ENCODE measurements around the gene PAM16. TPM values are rescaled to one million over a fixed set of nuclear protein-coding genes. Genes with fewer than 3 reads are reported as not detected.

Gene PAM16
- polyA plus RNA-seq, 1 donor from 2014 or later, result 145 TPM

GRCh38 chr16:4377573-4378154, 26.5 kb upstream of the PAM16 start:
- TF ChIP-seq RAD21 (conservative IDR thresholded peaks at IDR 0.05) (no peak), EZH2 (IDR thresholded peaks at IDR 0.05; ENCODE audit: borderline replicate concordance, insufficient read depth, low read length, poor library complexity, severe bottlenecking) (no peak), MXI1 (conservative IDR thresholded peaks at IDR 0.05; ENCODE audit: poor library complexity, severe bottlenecking) (no peak), EP300 (conservative IDR thresholded peaks at IDR 0.05; ENCODE audit: poor library complexity, severe bottlenecking) (no peak), TAF1 (IDR thresholded peaks at IDR 0.05; ENCODE audit: low read depth) (no peak), CTCF (IDR thresholded peaks at IDR 0.05; ENCODE audit: poor library complexity, severe bottlenecking) (no peak), POLR2AphosphoS5 (IDR thresholded peaks at IDR 0.05) (no peak), REST (IDR thresholded peaks at IDR 0.05; ENCODE audit: borderline replicate concordance) (no peak), SMC3 (conservative IDR thresholded peaks at IDR 0.05; ENCODE audit: poor library complexity) (no peak)
- Histone ChIP-seq H4K20me1 (ENCODE audit: insufficient read depth) (no peaks in the 10 kb centered on the region), H3K79me2 (replicated peaks; ENCODE audit: insufficient read depth, low read length) (no peaks in the 10 kb centered on the region), H3K27ac (ENCODE audit: low read length) (no peak overlapping the region), H3K4me3 (ENCODE audit: low read length) (no peak overlapping the region), H3F3A (ENCODE audit: insufficient read depth, low read length, poor library complexity, severe bottlenecking) (no peaks in the 10 kb centered on the region), H3K27me3 (ENCODE audit: insufficient read depth, low read depth, low read length) (no peaks in the 10 kb centered on the region), H3K36me3 (ENCODE audit: insufficient read depth, low read length) (no peaks in the 10 kb centered on the region), H3K9ac (ENCODE audit: low read length) (no peak overlapping the region), H2AFZ (ENCODE audit: low read depth, low read length) (no peak overlapping the region), H3K9me3 (ENCODE audit: low read length) (no peaks in the 10 kb centered on the region), H3K4me2 (ENCODE audit: low read length) (no peak overlapping the region), H3K9me2 (ENCODE audit: insufficient read depth, low read length) (no peaks in the 10 kb centered on the region)

- Histone ChIP-seq H3K4me2 (ENCODE audit: low read length) (no peak overlapping the region), H4K20me1 (ENCODE audit: insufficient read depth) (no peaks in the 10 kb centered on the region), H3K9me3 (ENCODE audit: low read length) (no peaks in the 10 kb centered on the region), H2AFZ (ENCODE audit: low read depth, low read length) (no peak overlapping the region), H3K9ac (ENCODE audit: low read length) (no peak overlapping the region), H3K27me3 (ENCODE audit: insufficient read depth, low read depth, low read length) (peaks cover 6% of the 10 kb centered on the region), H3K27ac (ENCODE audit: low read length) (no peak overlapping the region), H3K36me3 (ENCODE audit: insufficient read depth, low read length) (no peaks in the 10 kb centered on the region), H3K9me2 (ENCODE audit: insufficient read depth, low read length) (no peaks in the 10 kb centered on the region), H3K4me3 (ENCODE audit: low read length) (no peak overlapping the region), H3F3A (ENCODE audit: insufficient read depth, low read length, poor library complexity, severe bottlenecking) (no peaks in the 10 kb centered on the region), H3K79me2 (replicated peaks; ENCODE audit: insufficient read depth, low read length) (no peaks in the 10 kb centered on the region)
- TF ChIP-seq RAD21 (conservative IDR thresholded peaks at IDR 0.05), result no peak
- TF ChIP-seq TAF1 (IDR thresholded peaks at IDR 0.05; ENCODE audit: low read depth), result no peak
- no peak for TF ChIP-seq REST (IDR thresholded peaks at IDR 0.05; ENCODE audit: borderline replicate concordance)
- TF ChIP-seq POLR2AphosphoS5 (IDR thresholded peaks at IDR 0.05), result no peak
- TF ChIP-seq EZH2 (IDR thresholded peaks at IDR 0.05; ENCODE audit: borderline replicate concordance, insufficient read depth, low read length, poor library complexity, severe bottlenecking), result no peak
- no peak for TF ChIP-seq SMC3 (conservative IDR thresholded peaks at IDR 0.05; ENCODE audit: poor library complexity)
- TF ChIP-seq MXI1 (conservative IDR thresholded peaks at IDR 0.05; ENCODE audit: poor library complexity, severe bottlenecking), result no peak
These were observed 25.9 kb upstream of the PAM16 start for GRCh38 chr16:4376893-4377572.
